BJ (cell line): ENCODE results near the gene IL21R. TPM values are rescaled to one million over a fixed set of nuclear protein-coding genes. Genes with fewer than 3 reads are reported as not detected.
"Not testable (repeated sequence)": the region's sequence is repeated elsewhere in the genome, so short reads cannot be mapped to it uniquely, and the experiment has no call there.

ENCODE experiments used
- CTCF ChIA-PET: fragments of 350-600 bp; formaldehyde crosslinking; extraction: SDS; loops from one replicate; lab custom pipeline; 2021; ENCODE audit warnings: antibody characterized with exemption, inconsistent platforms; lab: Yijun Ruan, JAX
- POLR2A ChIA-PET: fragments of 300-600 bp; sonication (Branson Sonifier 250); formaldehyde crosslinking; extraction: SDS; loops from one replicate; lab custom pipeline; 2021; ENCODE audit warnings: antibody characterized with exemption; lab: Charles Lee
- DNase-seq: peaks from one replicate; pipeline ENCODE4 v3.0.0-alpha.2; 2011; ENCODE audit warnings: low read depth
- H3K27me3 ChIP-seq: 2 replicates; pipeline ENCODE4 v1.6.0; 2011; ENCODE audit warnings: low read length; ENCODE audit not compliant: control insufficient read depth, insufficient read depth
- H3K36me3 ChIP-seq: 2 replicates; pipeline ENCODE4 v1.5.1; 2011; ENCODE audit warnings: low read length; ENCODE audit not compliant: control insufficient read depth, insufficient read depth
- H3K4me3 ChIP-seq: 2 replicates; pipeline ENCODE4 v1.5.1; 2011; ENCODE audit warnings: low read depth, mild to moderate bottlenecking, control low read depth, low read length
- CTCF ChIP-seq: IDR thresholded peaks from 2 replicates; pipeline ENCODE4 v1.5.1; 2011; ENCODE audit warnings: low read depth, mild to moderate bottlenecking, control low read depth, inconsistent platforms, low read length, moderate library complexity; ENCODE audit not compliant: insufficient read depth
- polyA plus RNA-seq: library from polyadenylated mRNA; depleted of rRNA; stranded (reverse); fragments of >200 nt; gene quantifications from 2 replicates; pipeline ENCODE4 v1.2.3, GENCODE V29; 2011

The IL21R gene
- polyA plus RNA-seq, 1 experiment: 0.58 TPM

GRCh38 chr16:27406511-27407128 is 4.6 kb downstream of the IL21R start:
- TF ChIP-seq CTCF: no peak
- Histone ChIP-seq H3K27me3 (no peaks in the 10 kb centered on the region), H3K4me3 (no peak overlapping the region), H3K36me3 (no peaks in the 10 kb centered on the region)
- no peak for DNase-seq
- ChIA-PET POLR2A (no interaction called here), CTCF (interaction anchor here (2.5 kb wide), 1 partner anchor 39 kb away, joined by 7 read pairs; no protein-coding TSS in a partner anchor)

- H3K36me3 ChIP-seq: no peaks in the 10 kb centered on the region
- ChIA-PET POLR2A (no interaction called here), CTCF (no interaction called here)
- no peak overlapping the region for H3K4me3 ChIP-seq
- H3K27me3 ChIP-seq: no peaks in the 10 kb centered on the region
- TF ChIP-seq CTCF: no peak
- DNase-seq: no peak
Measured at GRCh38 chr16:27407133-27407532, 5.2 kb downstream of the IL21R start.

DNA sequence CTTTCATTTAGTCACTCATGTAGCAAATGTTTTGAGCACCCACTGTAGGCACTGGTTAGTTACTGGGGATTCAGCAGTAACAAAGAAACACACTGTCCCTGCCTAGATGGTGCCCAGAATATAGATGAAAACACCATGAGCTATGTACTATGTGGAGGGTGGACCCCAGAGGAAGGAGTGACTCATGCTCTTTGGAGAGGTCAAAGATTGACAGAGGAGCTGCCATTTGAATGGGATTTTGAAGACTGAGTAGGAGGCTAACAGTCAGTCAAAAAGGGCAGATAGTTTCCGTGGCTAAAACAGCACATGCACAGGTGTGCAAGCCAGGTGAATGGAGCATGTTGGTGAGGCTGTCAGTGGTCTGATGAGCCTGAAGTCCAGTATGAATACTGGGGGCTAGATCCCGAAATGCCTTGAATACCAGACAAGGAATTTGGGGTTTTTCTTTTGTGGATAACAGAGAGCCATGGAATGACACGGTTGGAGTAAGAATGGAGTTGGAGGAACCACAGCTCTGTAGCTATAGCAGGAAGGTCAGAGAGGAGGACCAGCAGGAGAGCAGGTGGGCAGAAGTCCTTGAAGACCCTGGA is 6.1 kb downstream of the IL21R start:
- no peak for TF ChIP-seq CTCF
- no peak for DNase-seq
- CTCF ChIA-PET: no interaction called here
- H3K27me3 ChIP-seq: no peaks in the 10 kb centered on the region
- H3K4me3 ChIP-seq: no peak overlapping the region
- H3K36me3 ChIP-seq: no peaks in the 10 kb centered on the region
- POLR2A ChIA-PET: no interaction called here

- CTCF ChIA-PET: no interaction called here
- Histone ChIP-seq H3K36me3 (no peaks in the 10 kb centered on the region), H3K4me3 (no peak overlapping the region), H3K27me3 (no peaks in the 10 kb centered on the region)
- DNase-seq: no peak
- POLR2A ChIA-PET: no interaction called here
- TF ChIP-seq CTCF: no peak
Measured at GRCh38 chr16:27408602-27409031, 6.6 kb downstream of the IL21R start.

- H3K36me3 ChIP-seq, H3K27me3 ChIP-seq, POLR2A ChIA-PET, H3K4me3 ChIP-seq, CTCF ChIA-PET, DNase-seq: not testable (repeated sequence)
Measured at GRCh38 chr16:27409958-27410357, 8.0 kb downstream of the IL21R start.
